RWPE2 (cell line): Measurements from ENCODE around the gene SAMD11.
A peak's percentile ranks its signal among the peaks of the same experiment; 100 is the strongest.
"Not testable (repeated sequence)": the region's sequence is repeated elsewhere in the genome, so short reads cannot be mapped to it uniquely, and the experiment has no call there.

ENCODE experiments used
- ATAC-seq: fragments of 200-7000 bp; cut with Tn5 transposase; 3 replicates; pipeline ENCODE4 v1.9.1; 2021; ENCODE audit warnings: low read depth
- DNase-seq: peaks from one replicate; pipeline ENCODE4 v3.0.0-alpha.2; 2020; ENCODE audit warnings: low spot score
- H3K27ac ChIP-seq: fragments of 450-650 bp; 2 replicates; pipeline ENCODE4 v1.5.1; 2017; ENCODE audit warnings: mild to moderate bottlenecking; ENCODE audit not compliant: poor library complexity, severe bottlenecking
- H3K27me3 ChIP-seq: fragments of 250-450 bp; sonication (Bioruptor Pico); 2 replicates; pipeline ENCODE4 v1.5.1; 2021; ENCODE audit warnings: mild to moderate bottlenecking, moderate library complexity; ENCODE audit not compliant: insufficient read depth, poor library complexity, severe bottlenecking
- H3K36me3 ChIP-seq: fragments of 250-450 bp; sonication (Bioruptor Pico); 2 replicates; pipeline ENCODE4 v1.5.1; 2020; ENCODE audit warnings: low read depth, mild to moderate bottlenecking, moderate library complexity
- H3K4me1 ChIP-seq: fragments of 250-450 bp; sonication (Bioruptor Pico); 2 replicates; pipeline ENCODE4 v1.5.1; 2021; ENCODE audit warnings: mild to moderate bottlenecking, moderate library complexity; ENCODE audit not compliant: insufficient read depth, poor library complexity, severe bottlenecking
- H3K4me3 ChIP-seq: fragments of 250-450 bp; sonication (Bioruptor Pico); 2 replicates; pipeline ENCODE4 v1.5.1; 2021; ENCODE audit warnings: mild to moderate bottlenecking, moderate library complexity; ENCODE audit not compliant: severe bottlenecking
- H3K9me3 ChIP-seq: fragments of 250-450 bp; sonication (Bioruptor Pico); 2 replicates; pipeline ENCODE4 v1.5.1; 2021; ENCODE audit warnings: mild to moderate bottlenecking, moderate library complexity; ENCODE audit not compliant: severe bottlenecking
- CTCF ChIP-seq: fragments of 450-650 bp; IDR thresholded peaks from one replicate; pipeline ENCODE4 v1.5.1; 2017; ENCODE audit warnings: mild to moderate bottlenecking, moderate library complexity; ENCODE audit not compliant: poor library complexity, severe bottlenecking

SAMD11 gene

DNA sequence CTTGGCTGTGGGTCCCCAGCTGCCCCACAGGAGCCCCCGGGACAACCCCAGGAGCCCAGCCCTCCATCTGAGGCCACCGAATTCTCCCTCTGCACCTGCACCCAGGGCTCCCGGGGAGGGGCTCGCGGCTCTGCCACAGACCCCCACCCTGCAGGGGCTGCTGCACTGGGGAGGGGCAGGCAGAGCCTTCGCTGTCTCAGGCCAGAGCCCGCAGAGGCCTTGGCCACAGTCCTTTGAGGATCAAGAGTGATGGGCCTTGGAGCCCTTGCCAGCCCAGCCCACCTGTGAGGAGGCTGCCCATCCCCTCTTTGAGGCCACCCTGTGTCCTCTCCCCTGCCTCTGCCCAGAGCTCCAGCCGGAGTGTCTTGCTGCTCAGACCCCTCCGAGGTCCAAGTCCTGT lies 51.6 kb downstream of the SAMD11 start:
- no peak overlapping the region for H3K4me3 ChIP-seq
- no peaks in the 10 kb centered on the region for H3K36me3 ChIP-seq
- H3K27me3 ChIP-seq: no peaks in the 10 kb centered on the region
- TF ChIP-seq CTCF: no peak
- no peaks in the 10 kb centered on the region for H3K4me1 ChIP-seq
- peak overlapping the region; percentile 52 for H3K27ac ChIP-seq
- H3K9me3 ChIP-seq: no peaks in the 10 kb centered on the region
- DNase-seq: no peak
- ATAC-seq: no peak

DNA sequence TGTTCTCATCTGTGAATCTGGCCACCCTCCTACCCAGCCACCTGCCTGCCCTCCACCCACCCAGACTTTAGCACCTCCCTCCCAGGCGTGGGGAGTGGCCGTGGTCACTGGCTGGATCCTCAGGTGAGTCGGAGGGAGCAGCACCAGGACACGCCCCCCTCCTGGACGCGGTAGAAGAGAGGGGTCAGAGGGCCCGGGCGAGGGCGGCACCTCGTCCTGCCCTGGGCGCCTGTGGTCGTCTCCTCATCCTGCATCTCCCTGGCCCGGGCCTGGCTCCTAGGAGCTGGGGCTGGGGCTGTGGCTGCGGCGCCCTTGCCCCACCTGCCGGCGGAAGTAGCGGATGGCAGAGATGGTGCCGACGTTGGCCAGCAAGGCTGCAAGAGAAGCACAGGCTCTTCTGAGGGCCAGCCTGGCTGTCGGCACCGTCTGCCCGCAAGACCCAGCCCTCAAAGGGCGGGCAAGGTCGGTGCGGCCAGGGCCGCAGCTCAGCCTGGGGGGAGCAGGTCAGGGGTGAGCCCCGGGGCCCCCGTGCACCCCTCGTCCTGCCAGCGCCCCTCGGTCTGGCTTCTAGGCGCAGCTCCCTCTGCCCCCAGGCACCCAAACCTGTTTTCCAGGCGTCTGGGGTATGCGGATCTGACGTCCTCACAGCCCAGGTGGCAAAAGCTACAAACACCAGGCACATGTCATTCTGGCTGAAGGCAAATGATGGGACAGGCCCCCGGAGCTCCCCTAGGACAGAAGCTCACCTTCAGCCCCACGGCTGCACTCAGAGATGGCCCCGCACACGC lies 52.4 kb downstream of the SAMD11 start:
- H3K27me3 ChIP-seq: no peaks in the 10 kb centered on the region
- DNase-seq: no peak
- no peaks in the 10 kb centered on the region for H3K4me1 ChIP-seq
- peak; percentile 86 for ATAC-seq
- no peaks in the 10 kb centered on the region for H3K9me3 ChIP-seq
- TF ChIP-seq CTCF: peak; percentile 79
- H3K27ac ChIP-seq: peak overlapping the region; percentile 52
- no peaks in the 10 kb centered on the region for H3K36me3 ChIP-seq
- H3K4me3 ChIP-seq: peak overlapping the region; percentile 29

GRCh38 chr1:976791-977190 lies 53.1 kb downstream of the SAMD11 start:
- H3K27me3 ChIP-seq, H3K9me3 ChIP-seq, H3K4me3 ChIP-seq, H3K27ac ChIP-seq, DNase-seq, H3K36me3 ChIP-seq, H3K4me1 ChIP-seq, ATAC-seq: not testable (repeated sequence)

DNA sequence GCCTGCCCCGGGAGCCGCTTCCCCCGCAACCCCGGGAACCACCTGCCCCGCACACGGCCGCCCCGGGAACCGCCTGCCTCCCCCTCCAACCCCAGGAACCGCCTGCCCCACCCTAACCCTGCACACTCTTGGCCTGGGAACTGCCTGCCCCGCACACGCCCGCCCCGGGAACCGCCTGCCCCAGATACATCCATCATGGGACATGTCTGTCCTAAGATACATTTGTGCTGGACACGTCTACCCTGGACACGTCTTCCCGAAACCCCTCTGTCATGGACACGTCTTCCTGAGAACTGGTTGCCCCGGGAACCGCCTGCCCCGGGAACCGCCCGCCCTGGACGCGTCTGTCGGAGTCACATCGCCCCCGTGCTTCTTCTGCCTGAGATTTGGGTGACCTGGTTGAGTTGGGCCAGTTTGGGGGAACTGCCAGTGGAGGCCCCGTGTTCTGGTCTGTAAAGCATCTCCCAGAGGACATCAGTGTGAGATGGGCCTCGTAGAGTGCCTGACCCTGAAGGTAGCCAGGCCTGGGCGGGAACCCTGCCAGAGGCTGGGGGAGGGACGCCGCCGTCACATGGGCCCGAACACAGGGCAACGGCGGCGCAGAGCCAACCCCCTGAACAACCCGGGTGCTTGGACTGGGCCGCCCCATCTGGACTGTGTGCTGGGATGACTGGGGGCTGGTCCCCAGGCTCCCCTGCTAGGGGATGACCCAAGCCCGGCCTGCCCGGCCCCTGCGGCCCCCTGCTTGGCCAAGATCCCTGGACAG lies 54.5 kb downstream of the SAMD11 start:
- peaks cover under 1% of the 10 kb centered on the region for H3K27me3 ChIP-seq
- no peaks in the 10 kb centered on the region for H3K36me3 ChIP-seq
- H3K4me3 ChIP-seq: no peak overlapping the region
- no peaks in the 10 kb centered on the region for H3K9me3 ChIP-seq
- no peak for DNase-seq
- H3K4me1 ChIP-seq: no peaks in the 10 kb centered on the region
- no peak for ATAC-seq
- no peak overlapping the region for H3K27ac ChIP-seq
- TF ChIP-seq CTCF: no peak

DNA sequence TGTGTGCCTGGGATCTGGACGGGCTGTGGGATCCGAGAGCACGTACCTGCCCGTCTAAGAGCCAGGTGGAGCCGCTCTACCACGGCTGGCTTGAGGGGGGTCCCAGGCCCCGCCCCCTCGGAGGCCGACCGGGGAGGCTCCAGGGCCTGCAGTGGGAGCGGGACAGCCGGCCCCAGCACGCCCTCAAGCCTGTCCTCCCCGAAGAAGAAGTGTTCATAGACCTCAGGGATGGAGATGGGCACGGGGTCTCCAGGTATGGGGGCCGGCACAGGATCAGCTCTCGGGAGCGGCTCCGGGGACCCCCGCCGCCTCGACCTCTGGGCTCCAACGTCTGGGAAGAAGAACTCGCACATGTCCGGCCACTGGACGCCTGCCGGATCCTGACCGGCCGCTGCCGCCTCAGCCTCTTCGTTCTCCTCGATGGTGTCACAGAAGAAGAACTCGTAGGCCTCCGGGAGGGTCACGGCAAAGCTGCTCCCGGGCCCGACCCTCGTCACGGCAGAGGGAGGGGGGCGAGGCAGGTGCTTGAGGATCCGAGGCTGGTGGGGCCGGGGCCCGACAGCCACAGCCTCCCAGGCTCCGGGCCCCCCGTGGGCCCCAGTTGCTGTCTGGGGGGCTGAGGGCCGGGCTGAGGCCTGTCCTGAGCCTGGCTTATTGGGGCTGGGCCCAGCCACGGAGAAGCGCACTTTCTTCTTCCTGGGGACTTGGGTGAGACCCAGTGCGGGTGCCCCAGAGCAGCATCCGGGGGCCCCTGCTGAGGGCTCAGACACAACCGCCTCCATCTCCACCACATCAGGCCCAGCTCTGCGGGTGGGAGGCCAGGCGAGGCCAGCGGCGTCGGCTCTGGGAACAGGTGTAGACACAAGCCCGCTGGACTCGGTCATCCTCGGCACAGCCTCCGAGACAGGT lies 55.4 kb downstream of the SAMD11 start:
- Histone ChIP-seq H3K27ac (no peak overlapping the region), H3K4me1 (no peaks in the 10 kb centered on the region), H3K36me3 (no peaks in the 10 kb centered on the region), H3K4me3 (no peak overlapping the region), H3K27me3 (peaks cover 5% of the 10 kb centered on the region), H3K9me3 (no peaks in the 10 kb centered on the region)
- ATAC-seq (no peak), DNase-seq (no peak)
- no peak for TF ChIP-seq CTCF
